C1 segment of cervical spinal cord (tissue), 14 donors: ENCODE measurements around the gene NWD2.
"Not testable (repeated sequence)": the region's sequence is repeated elsewhere in the genome, so short reads cannot be mapped to it uniquely, and the experiment has no call there.

Source experiments
- DNase-seq, 14 donors: peaks; one replicate each; lab custom pipeline; 2025; lab: John Stamatoyannopoulos, UW

The NWD2 gene

DNA sequence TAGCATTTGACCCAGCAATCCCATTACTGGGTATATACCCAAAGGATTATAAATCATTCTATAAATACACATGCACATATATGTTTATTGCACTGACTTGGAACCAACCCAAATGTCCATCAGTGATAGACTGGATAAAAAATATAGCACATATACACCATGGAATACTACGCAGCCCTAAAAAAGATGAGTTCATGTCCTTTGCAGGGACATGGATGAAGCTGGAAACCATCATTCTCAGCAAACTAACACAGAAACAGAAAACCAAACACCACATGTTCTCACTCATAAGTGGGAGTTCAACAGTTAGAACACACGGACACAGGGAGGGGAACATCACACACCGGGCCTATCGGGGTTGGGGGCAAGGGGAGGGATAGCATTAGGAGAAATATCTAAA, 250.8 kb downstream of the NWD2 start:
- not testable (repeated sequence) for DNase-seq
